Pancreas (tissue), 10 donors: ENCODE data around the gene GSG1L. TPM values are rescaled to one million over a fixed set of nuclear protein-coding genes. Genes with fewer than 3 reads are reported as not detected.

Source experiments
- ATAC-seq, 4 donors: fragments of 200-7000 bp; cut with Tn5 transposase; one replicate each; pipeline versions ENCODE4 v1.8.0 to v1.9.1; 2020; ENCODE audit warnings: mild to moderate bottlenecking in 4 of 4, moderate library complexity in 4 of 4
- DNase-seq, 6 donors: peaks; one replicate each; pipeline ENCODE4 v3.0.0-alpha.2; 2020
- FAIRE-seq: peaks from 2 replicates; lab custom pipeline; 2012; peaks lifted over from hg19 to GRCh38; lab: Jason Lieb, UNC
- H3K27ac ChIP-seq, 4 donors: fragments of 200-600 bp; sonication (generic); 1 replicate in 3 of 4; 2 replicates in 1 of 4; pipeline versions ENCODE4 v1.5.0 to v1.8.0; 2020
- H3K27me3 ChIP-seq, 4 donors: fragments of 200-600 bp; one replicate each; pipeline ENCODE4 v1.8.0; 2021
- H3K36me3 ChIP-seq, 3 donors: fragments of 200-600 bp; sonication (generic) in 1 of 3; one replicate each; pipeline versions ENCODE4 v1.5.0 to v1.8.0; 2020 to 2021
- H3K4me1 ChIP-seq, 3 donors: fragments of 200-600 bp; one replicate each; pipeline ENCODE4 v1.8.0; 2021
- H3K4me3 ChIP-seq, 4 donors: fragments of 200-600 bp; sonication (generic) in 2 of 4; one replicate each; pipeline versions ENCODE4 v1.5.0 to v1.8.0; 2020 to 2021
- H3K9me3 ChIP-seq, 4 donors: fragments of 200-600 bp; one replicate each; pipeline ENCODE4 v1.8.0; 2021
- CTCF ChIP-seq, 4 donors: fragments of 200-600 bp; sonication (generic) in 3 of 4; IDR thresholded peaks; one replicate each; pipeline versions ENCODE4 v1.5.0 to v1.8.0; 2021; ENCODE audit warnings: antibody characterized with exemption in 4 of 4
- WGBS, 2 donors: extraction: QIAGEN DNeasy Blood & Tissue Kit; methylation state at CpG; one replicate each; pipeline ENCODE4 v1.1.7; 2013; 5-methylcytosine and 5-hydroxymethylcytosine counted together
- intact Hi-C, 3 donors: fragments of 100-400 bp; cut with DNase I; formaldehyde crosslinking; loops; one replicate each; pipeline versions ENCODE4 v1.11.1 to v1.14.2; 2022
- polyA plus RNA-seq, 2 donors: library from polyadenylated mRNA; stranded (reverse); fragments of 200-250 nt; gene quantifications; one replicate each; pipeline ENCODE4 v1.2.3, GENCODE V29; 2013
- total RNA-seq, 6 donors: library from RNA; stranded (reverse); fragmentation: NEBNext Ultra II Directional in 4 of 6; extraction: Animal tissue kit (Norgen Biotek cat#: 25700) in 4 of 6; gene quantifications; one replicate each; pipeline versions ENCODE4 v1.2.1 to v1.2.4, GENCODE V29; 2021 to 2023
- donor health status: healthy with polysubstance abuse.
- donor health status: DM: no; HTN: no; CAD: no; lungs with moderate emphysema.
- donor health status: DM: no; HTN: no; CAD: no.
- donor health status: control.
- donor health status: control.
- donor health status: Bipolar disorder and iron deficiency.
- donor health status: DM: yes; HTN: yes; CAD: no.
- donor health status: DM: no; HTN: no; CAD: no.
- donor health status: DM: no; HTN: no; CAD: no.
- donor health status: DM: yes; HTN: yes; CAD: no.

GSG1L gene
- total and polyA plus RNA-seq, 8 donors = 0.02 to 0.12 TPM; not detected in 6

GRCh38 chr16:28019218-28019617, 44.3 kb downstream of the GSG1L start:
- TF ChIP-seq CTCF (IDR thresholded peaks at IDR 0.05) = no peak
- FAIRE-seq (no peak), DNase-seq (no peak), ATAC-seq (no peak)
- H3K27ac ChIP-seq = no peak overlapping the region
- H3K27me3 ChIP-seq = peaks cover 0 to 3% (median 0%) of the 10 kb centered on the region in 4 donors
- H3K4me1 ChIP-seq = no peaks in the 10 kb centered on the region
- H3K36me3 ChIP-seq = no peaks in the 10 kb centered on the region
- 43 to 55% methylated on average over 5 of the region's 5 CpGs for WGBS, 2 donors
- H3K9me3 ChIP-seq = no peaks in the 10 kb centered on the region
- no peak overlapping the region for H3K4me3 ChIP-seq
- intact Hi-C loops = no loop called here

GRCh38 chr16:28014851-28015250, 48.7 kb downstream of the GSG1L start:
- H3K4me3 ChIP-seq = no peak overlapping the region
- TF ChIP-seq CTCF (IDR thresholded peaks at IDR 0.05) = no peak
- FAIRE-seq (no peak), DNase-seq (no peak), ATAC-seq (no peak)
- H3K4me1 ChIP-seq = no peaks in the 10 kb centered on the region
- intact Hi-C loops = no loop called here
- no peaks in the 10 kb centered on the region for H3K9me3 ChIP-seq
- H3K36me3 ChIP-seq = no peaks in the 10 kb centered on the region
- WGBS, 2 donors = 59 to 71% methylated on average over 3 of the region's 3 CpGs
- no peak overlapping the region for H3K27ac ChIP-seq
- no peaks in the 10 kb centered on the region for H3K27me3 ChIP-seq

- DNase-seq = no peak
- no peak for ATAC-seq
- Histone ChIP-seq H3K4me1 (no peaks in the 10 kb centered on the region), H3K27me3 (no peaks in the 10 kb centered on the region), H3K27ac (no peak overlapping the region), H3K36me3 (no peaks in the 10 kb centered on the region), H3K9me3 (no peaks in the 10 kb centered on the region), H3K4me3 (no peak overlapping the region)
- intact Hi-C loops = no loop called here
- FAIRE-seq = no peak
- WGBS, 2 donors = 53 to 69% methylated on average over 2 of the region's 2 CpGs
- TF ChIP-seq CTCF (IDR thresholded peaks at IDR 0.05) = no peak
Observed at GRCh38 chr16:28013878-28014277, 49.6 kb downstream of the GSG1L start.

- FAIRE-seq = no peak
- intact Hi-C loops = no loop called here
- no peak for TF ChIP-seq CTCF (IDR thresholded peaks at IDR 0.05)
- no peaks in the 10 kb centered on the region for H3K4me1 ChIP-seq
- H3K4me3 ChIP-seq = no peak overlapping the region
- DNase-seq = no peak
- H3K27ac ChIP-seq = no peak overlapping the region
- no peak for ATAC-seq
- H3K27me3 ChIP-seq = no peaks in the 10 kb centered on the region
- no peaks in the 10 kb centered on the region for H3K9me3 ChIP-seq
- no peaks in the 10 kb centered on the region for H3K36me3 ChIP-seq
- WGBS, 2 donors = 56 to 59% methylated on average over 6 of the region's 6 CpGs
Observed at GRCh38 chr16:28013392-28013791, 50.1 kb downstream of the GSG1L start.

- Histone ChIP-seq H3K36me3 (no peaks in the 10 kb centered on the region), H3K4me3 (no peak overlapping the region), H3K27me3 (no peaks in the 10 kb centered on the region), H3K27ac (no peak overlapping the region), H3K4me1 (no peaks in the 10 kb centered on the region), H3K9me3 (no peaks in the 10 kb centered on the region)
- DNase-seq (no peak), FAIRE-seq (no peak), ATAC-seq (no peak)
- WGBS, 2 donors = 9 to 11% methylated on average over 7 of the region's 7 CpGs
- intact Hi-C loops = no loop called here
- TF ChIP-seq CTCF (IDR thresholded peaks at IDR 0.05) = no peak
Observed at GRCh38 chr16:28011971-28012445, 51.5 kb downstream of the GSG1L start.
